IMR-90 (cell line): Measurements from ENCODE around the gene PRKCH.
A peak's percentile ranks its signal among the peaks of the same experiment; 100 is the strongest.

ENCODE experiments used
- BHLHE40 ChIP-seq: fragments of 150-350 bp; IDR thresholded peaks from 2 replicates; pipeline ENCODE4 v1.6.1; 2016; ENCODE audit warnings: mild to moderate bottlenecking, low read depth, low read length
- CHD1 ChIP-seq: IDR thresholded peaks from 2 replicates; pipeline ENCODE4 v1.6.1; 2012; ENCODE audit warnings: low read depth, low read length, improper control_type of control experiment
- CTCF ChIP-seq: conservative IDR thresholded peaks from 2 replicates; pipeline ENCODE4 v1.5.1; 2012; ENCODE audit warnings: mild to moderate bottlenecking, low read depth, low read length, improper control_type of control experiment
- FOS ChIP-seq: fragments of 150-350 bp; IDR thresholded peaks from 2 replicates; pipeline ENCODE4 v1.6.1; 2016; ENCODE audit warnings: low read depth, low read length
- MAFK ChIP-seq: IDR thresholded peaks from 2 replicates; pipeline ENCODE4 v1.6.1; 2012; ENCODE audit warnings: low read depth, low read length, improper control_type of control experiment
- MXI1 ChIP-seq: IDR thresholded peaks from 2 replicates; pipeline ENCODE4 v1.6.1; 2012; ENCODE audit warnings: low read depth, mild to moderate bottlenecking, low read length, moderate library complexity, borderline replicate concordance
- POLR2A ChIP-seq: IDR thresholded peaks from 2 replicates; pipeline ENCODE4 v1.6.1; 2012; ENCODE audit warnings: mild to moderate bottlenecking, low read depth, low read length
- RAD21 ChIP-seq: IDR thresholded peaks from 2 replicates; pipeline ENCODE4 v1.6.1; 2012; ENCODE audit warnings: low read length, improper control_type of control experiment
- SMC3 ChIP-seq: fragments of 150-350 bp; IDR thresholded peaks from 2 replicates; pipeline ENCODE4 v1.6.1; 2016; ENCODE audit warnings: low read depth, mild to moderate bottlenecking, antibody characterized with exemption, low read length, moderate library complexity

GRCh38 chr14:61280526-61281185, 40.7 kb upstream of the PRKCH start:
- no peak for TF ChIP-seq BHLHE40
- no peak for TF ChIP-seq RAD21
- no peak for TF ChIP-seq POLR2A
- peak; percentile 28 for TF ChIP-seq CTCF
- no peak for TF ChIP-seq CHD1
- no peak for TF ChIP-seq SMC3
- no peak for TF ChIP-seq MAFK
- TF ChIP-seq FOS = no peak
- no peak for TF ChIP-seq MXI1
